ENCODE data around the gene PCBP1.

Gene PCBP1

GRCh38 chr2:70062270-70062669 lies 25.0 kb upstream of the PCBP1 start:
- no peak for TF ChIP-seq CTCF (IDR thresholded peaks at IDR 0.05; ENCODE audit: low read depth, low read length)
- no peak for DNase-seq (ENCODE audit: extremely low read depth, low read depth)

- no peak for TF ChIP-seq CTCF (IDR thresholded peaks at IDR 0.05; ENCODE audit: low read depth, low read length)
- DNase-seq (ENCODE audit: extremely low read depth, low read depth): no peak
These were observed 19.2 kb upstream of the PCBP1 start for GRCh38 chr2:70068119-70068518.

GRCh38 chr2:70069049-70069448 lies 18.2 kb upstream of the PCBP1 start:
- no peak for DNase-seq (ENCODE audit: extremely low read depth, low read depth)
- TF ChIP-seq CTCF (IDR thresholded peaks at IDR 0.05; ENCODE audit: low read depth, low read length): no peak

- TF ChIP-seq CTCF (IDR thresholded peaks at IDR 0.05; ENCODE audit: low read depth, low read length): peak; percentile 96
- DNase-seq (ENCODE audit: extremely low read depth, low read depth): peak; percentile 74
These were observed 16.6 kb upstream of the PCBP1 start for GRCh38 chr2:70070542-70071268.

- no peak for DNase-seq (ENCODE audit: extremely low read depth, low read depth)
- TF ChIP-seq CTCF (IDR thresholded peaks at IDR 0.05; ENCODE audit: low read depth, low read length): no peak
These were observed 13.8 kb upstream of the PCBP1 start for GRCh38 chr2:70073493-70073892.

GRCh38 chr2:70078384-70078783 lies 8.9 kb upstream of the PCBP1 start:
- DNase-seq (ENCODE audit: extremely low read depth, low read depth): no peak
- TF ChIP-seq CTCF (IDR thresholded peaks at IDR 0.05; ENCODE audit: low read depth, low read length): no peak

DNA sequence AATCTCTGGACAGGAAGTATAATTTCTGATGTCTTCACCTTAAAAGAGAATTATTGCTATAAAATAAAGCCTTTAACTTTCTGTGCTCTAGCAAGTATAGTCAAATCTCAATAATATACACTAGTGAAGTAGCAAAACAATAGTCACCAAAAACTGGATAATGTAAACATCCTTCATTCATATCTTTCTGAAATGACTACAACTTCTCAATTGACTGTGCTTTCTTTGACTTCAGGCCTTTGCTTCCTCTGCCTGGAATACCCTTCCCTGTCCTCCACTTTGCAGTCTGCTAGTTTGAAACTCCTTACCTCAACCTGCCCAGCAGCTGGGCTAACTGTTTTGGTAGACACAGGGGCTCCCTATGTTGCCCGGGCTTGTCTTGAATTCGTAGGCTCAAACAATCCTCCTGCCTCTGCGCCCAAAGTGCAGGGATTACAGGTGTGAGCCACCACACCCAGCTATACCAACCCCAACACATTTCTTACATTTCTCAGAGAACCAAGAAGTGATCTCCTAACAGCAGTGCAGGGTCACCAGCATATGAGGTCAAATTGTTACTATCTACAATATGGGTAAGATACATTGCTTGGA lies 6.6 kb upstream of the PCBP1 start:
- TF ChIP-seq CTCF (IDR thresholded peaks at IDR 0.05; ENCODE audit: low read depth, low read length): no peak
- DNase-seq (ENCODE audit: extremely low read depth, low read depth): no peak

Data from AG09319 (cell line).